Measurements from ENCODE around the gene FRMD8.

- TF ChIP-seq CTCF (IDR thresholded peaks at IDR 0.05), result no peak
- TF ChIP-seq POLR2A (IDR thresholded peaks at IDR 0.05), result no peak
Measured at GRCh38 chr11:65340226-65340625, 46.2 kb upstream of the FRMD8 start.
